Ishikawa (cell line): ENCODE data around the gene BDKRB2.

ENCODE experiments used
- CEBPB ChIP-seq: IDR thresholded peaks from 2 replicates; pipeline ENCODE4 v1.6.1; 2012
- CREB1 ChIP-seq: IDR thresholded peaks from 2 replicates; pipeline ENCODE4 v1.6.1; 2012; ENCODE audit warnings: low read depth
- EGR1 ChIP-seq: IDR thresholded peaks from 2 replicates; pipeline ENCODE4 v1.6.1; 2012
- EP300 ChIP-seq: IDR thresholded peaks from 2 replicates; pipeline ENCODE4 v1.6.1; 2012; ENCODE audit warnings: borderline replicate concordance
- FOXM1 ChIP-seq: IDR thresholded peaks from 2 replicates; pipeline ENCODE4 v1.6.1; 2012; ENCODE audit warnings: low read depth, borderline replicate concordance
- NFIC ChIP-seq: IDR thresholded peaks from 2 replicates; pipeline ENCODE4 v1.6.1; 2012
- RAD21 ChIP-seq: IDR thresholded peaks from 2 replicates; pipeline ENCODE4 v1.6.1; 2012; ENCODE audit warnings: low read depth
- TAF1 ChIP-seq: IDR thresholded peaks from 2 replicates; pipeline ENCODE4 v1.6.1; 2012; ENCODE audit warnings: low read depth, mild to moderate bottlenecking
- TCF12 ChIP-seq: IDR thresholded peaks from 2 replicates; pipeline ENCODE4 v1.6.1; 2012; ENCODE audit warnings: low read depth
- TEAD4 ChIP-seq: IDR thresholded peaks from 2 replicates; pipeline ENCODE4 v1.6.1; 2012
- YY1 ChIP-seq: IDR thresholded peaks from 2 replicates; pipeline ENCODE4 v1.6.1; 2012; ENCODE audit warnings: low read depth
- ZBTB7A ChIP-seq: IDR thresholded peaks from 2 replicates; pipeline ENCODE4 v1.6.1; 2012; ENCODE audit warnings: low read depth
- TF ChIP-seq, protein P1 (sequence below): IDR thresholded peaks from 2 replicates; pipeline ENCODE4 v1.6.1; 2012
- TF ChIP-seq, protein P2 (sequence below): IDR thresholded peaks from 2 replicates; pipeline ENCODE4 v1.6.1; 2012
- TF ChIP-seq, protein P3 (sequence below): IDR thresholded peaks from 2 replicates; pipeline ENCODE4 v1.6.1; 2012; ENCODE audit warnings: low read depth, mild to moderate bottlenecking

The BDKRB2 gene

DNA sequence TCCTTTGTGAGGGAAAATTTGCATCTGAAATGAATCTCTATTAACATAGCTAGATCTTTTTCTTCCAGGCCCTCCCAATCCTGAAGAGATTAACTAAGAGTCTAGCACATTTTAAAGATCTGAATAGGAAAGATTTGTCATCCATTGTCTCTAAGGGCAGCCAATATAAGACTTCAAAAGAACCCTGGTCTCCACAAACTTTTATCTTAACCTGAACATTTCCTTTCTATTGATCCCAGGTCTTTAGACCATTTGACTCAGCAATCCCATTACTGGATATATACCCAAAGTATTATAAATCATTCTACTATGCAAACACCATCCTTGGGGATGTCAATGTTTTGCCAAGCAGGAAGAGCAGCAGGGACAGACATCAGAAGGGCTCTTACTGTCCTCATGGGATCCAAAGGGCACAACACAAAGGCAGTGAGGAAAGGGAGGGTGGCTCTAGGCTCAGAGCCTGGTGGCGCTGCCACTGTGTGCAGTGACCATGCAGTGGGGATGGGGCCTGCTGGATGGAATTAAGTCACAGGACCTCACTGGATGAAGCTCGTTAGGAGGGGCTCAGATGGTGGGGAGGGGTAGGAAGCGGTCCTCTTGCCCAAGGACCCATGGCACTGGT lies 12.7 kb upstream of the BDKRB2 start:
- TF ChIP-seq TAF1 (no peak), EGR1 (no peak), YY1 (no peak), TCF12 (no peak), TEAD4 (no peak), RAD21 (no peak), EP300 (no peak), CEBPB (no peak), FOXM1 (no peak), ZBTB7A (no peak), CREB1 (no peak), NFIC (no peak)
- TF ChIP-seq, protein P1, sequence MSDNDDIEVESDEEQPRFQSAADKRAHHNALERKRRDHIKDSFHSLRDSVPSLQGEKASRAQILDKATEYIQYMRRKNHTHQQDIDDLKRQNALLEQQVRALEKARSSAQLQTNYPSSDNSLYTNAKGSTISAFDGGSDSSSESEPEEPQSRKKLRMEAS: no peak
- TF ChIP-seq, protein P2, sequence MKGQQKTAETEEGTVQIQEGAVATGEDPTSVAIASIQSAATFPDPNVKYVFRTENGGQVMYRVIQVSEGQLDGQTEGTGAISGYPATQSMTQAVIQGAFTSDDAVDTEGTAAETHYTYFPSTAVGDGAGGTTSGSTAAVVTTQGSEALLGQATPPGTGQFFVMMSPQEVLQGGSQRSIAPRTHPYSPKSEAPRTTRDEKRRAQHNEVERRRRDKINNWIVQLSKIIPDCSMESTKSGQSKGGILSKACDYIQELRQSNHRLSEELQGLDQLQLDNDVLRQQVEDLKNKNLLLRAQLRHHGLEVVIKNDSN: no peak
- TF ChIP-seq, protein P3, sequence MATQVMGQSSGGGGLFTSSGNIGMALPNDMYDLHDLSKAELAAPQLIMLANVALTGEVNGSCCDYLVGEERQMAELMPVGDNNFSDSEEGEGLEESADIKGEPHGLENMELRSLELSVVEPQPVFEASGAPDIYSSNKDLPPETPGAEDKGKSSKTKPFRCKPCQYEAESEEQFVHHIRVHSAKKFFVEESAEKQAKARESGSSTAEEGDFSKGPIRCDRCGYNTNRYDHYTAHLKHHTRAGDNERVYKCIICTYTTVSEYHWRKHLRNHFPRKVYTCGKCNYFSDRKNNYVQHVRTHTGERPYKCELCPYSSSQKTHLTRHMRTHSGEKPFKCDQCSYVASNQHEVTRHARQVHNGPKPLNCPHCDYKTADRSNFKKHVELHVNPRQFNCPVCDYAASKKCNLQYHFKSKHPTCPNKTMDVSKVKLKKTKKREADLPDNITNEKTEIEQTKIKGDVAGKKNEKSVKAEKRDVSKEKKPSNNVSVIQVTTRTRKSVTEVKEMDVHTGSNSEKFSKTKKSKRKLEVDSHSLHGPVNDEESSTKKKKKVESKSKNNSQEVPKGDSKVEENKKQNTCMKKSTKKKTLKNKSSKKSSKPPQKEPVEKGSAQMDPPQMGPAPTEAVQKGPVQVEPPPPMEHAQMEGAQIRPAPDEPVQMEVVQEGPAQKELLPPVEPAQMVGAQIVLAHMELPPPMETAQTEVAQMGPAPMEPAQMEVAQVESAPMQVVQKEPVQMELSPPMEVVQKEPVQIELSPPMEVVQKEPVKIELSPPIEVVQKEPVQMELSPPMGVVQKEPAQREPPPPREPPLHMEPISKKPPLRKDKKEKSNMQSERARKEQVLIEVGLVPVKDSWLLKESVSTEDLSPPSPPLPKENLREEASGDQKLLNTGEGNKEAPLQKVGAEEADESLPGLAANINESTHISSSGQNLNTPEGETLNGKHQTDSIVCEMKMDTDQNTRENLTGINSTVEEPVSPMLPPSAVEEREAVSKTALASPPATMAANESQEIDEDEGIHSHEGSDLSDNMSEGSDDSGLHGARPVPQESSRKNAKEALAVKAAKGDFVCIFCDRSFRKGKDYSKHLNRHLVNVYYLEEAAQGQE: no peak

DNA sequence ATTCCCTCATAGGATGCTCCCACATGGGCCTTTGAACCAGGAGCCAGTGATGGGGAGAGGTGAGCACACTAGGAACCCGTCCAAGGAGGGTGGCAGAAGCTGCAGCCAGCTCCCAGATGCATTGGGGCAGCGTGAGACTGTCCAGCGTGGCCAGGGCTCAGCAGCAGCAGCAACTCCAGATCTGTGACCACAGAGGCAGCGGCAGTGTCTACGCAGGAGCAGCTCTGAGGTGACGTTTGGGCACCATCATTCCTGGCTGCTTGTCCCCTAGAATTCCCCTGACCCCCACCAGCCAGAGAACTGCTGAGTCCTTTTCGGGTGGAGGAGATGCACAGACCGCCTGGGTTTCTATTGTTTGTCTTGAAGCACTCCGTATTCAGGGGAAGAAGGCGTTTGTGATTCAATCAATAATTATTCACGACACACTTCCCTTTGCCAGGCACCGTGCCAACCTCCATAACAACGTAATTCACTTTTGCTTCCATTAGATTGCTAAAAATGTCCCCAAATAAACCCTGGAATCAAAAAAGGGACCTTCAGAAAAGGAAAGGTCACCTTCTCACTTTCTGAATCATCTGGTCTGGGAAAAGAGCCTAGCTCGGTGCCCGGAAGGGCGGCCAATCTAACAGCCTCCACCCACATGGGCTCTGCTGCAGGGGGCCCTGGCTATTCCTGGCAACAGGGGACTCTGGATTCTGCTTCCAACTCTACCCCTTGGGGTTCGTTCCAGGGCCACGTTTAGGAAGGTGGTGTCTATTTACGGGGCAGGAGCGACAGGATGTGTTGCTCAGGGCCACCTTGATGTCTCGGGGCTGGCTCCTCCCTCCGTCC lies 11.4 kb upstream of the BDKRB2 start:
- no peak for TF ChIP-seq NFIC
- no peak for TF ChIP-seq EP300
- no peak for TF ChIP-seq TEAD4
- TF ChIP-seq, protein P3: no peak
- TF ChIP-seq YY1: no peak
- TF ChIP-seq CREB1: no peak
- no peak for TF ChIP-seq FOXM1
- TF ChIP-seq, protein P2: no peak
- TF ChIP-seq EGR1: no peak
- no peak for TF ChIP-seq TCF12
- TF ChIP-seq TAF1: no peak
- no peak for TF ChIP-seq RAD21
- TF ChIP-seq CEBPB: no peak
- TF ChIP-seq ZBTB7A: no peak
- TF ChIP-seq, protein P1: no peak

DNA sequence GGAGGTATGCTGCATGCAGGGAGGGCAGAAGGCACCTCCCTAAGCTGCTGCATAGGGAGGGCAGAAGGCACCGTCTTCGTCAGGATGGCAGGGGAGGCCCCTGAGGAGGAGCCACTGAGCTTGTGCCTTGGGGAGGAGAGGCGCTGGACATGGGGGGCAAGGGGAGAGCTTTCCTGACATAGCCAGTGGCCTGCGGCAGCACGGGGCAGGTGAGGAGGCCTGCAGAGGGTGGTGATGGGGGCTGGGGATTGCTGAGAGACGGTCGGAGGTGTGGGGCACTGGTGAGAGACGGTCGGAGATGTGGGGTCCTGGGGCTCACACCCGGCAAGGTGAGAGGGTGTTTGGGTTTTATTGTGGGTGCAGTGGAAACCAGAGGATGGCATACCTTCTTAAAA lies 10.4 kb upstream of the BDKRB2 start:
- TF ChIP-seq TAF1 (no peak), ZBTB7A (no peak), CREB1 (no peak), EGR1 (no peak), FOXM1 (no peak), CEBPB (no peak), TEAD4 (no peak), TCF12 (no peak), RAD21 (no peak), NFIC (no peak), EP300 (no peak), YY1 (no peak)
- TF ChIP-seq, protein P3: no peak
- TF ChIP-seq, protein P2: no peak
- TF ChIP-seq, protein P1: no peak
